Measurements from ENCODE around the gene PABPC3. TPM values are rescaled to one million over a fixed set of nuclear protein-coding genes. Genes with fewer than 3 reads are reported as not detected.

Gene PABPC3
- total and polyA plus RNA-seq, 2 of the 8 experiments (the other 6 are each of a cell fraction or from before 2014, with no cell fraction given): 0.18 to 0.48 TPM

DNA sequence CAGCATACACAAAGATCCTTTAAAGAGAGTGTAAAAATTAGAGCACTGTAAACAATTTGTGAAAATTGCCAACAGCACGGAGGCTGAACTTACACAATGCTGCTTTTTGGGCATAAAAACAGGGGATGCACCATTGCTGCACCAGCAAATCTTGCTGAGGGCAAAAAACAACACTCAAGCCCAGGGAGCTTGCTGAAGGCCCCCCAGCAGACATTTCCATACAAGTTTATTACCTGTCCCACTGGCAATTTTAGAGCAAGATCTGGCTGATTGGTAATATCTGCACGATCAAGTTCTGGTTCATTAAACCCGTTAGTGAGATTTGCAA, 41.8 kb downstream of the PABPC3 start:
- TF ChIP-seq SIRT6 (IDR thresholded peaks at IDR 0.05; ENCODE audit: low read length): no peak
- TF ChIP-seq HDAC2 (IDR thresholded peaks at IDR 0.05; ENCODE audit: borderline replicate concordance in 1 of 2, low read depth in 2 of 2, low read length in 2 of 2): no peak
- no peak for TF ChIP-seq POLR2AphosphoS5 (IDR thresholded peaks at IDR 0.05; ENCODE audit: low read depth, low read length)
- no peak for TF ChIP-seq POLR2A (IDR thresholded peaks at IDR 0.05; ENCODE audit: control extremely low read depth in 1 of 2, low read depth in 2 of 2, low read length in 2 of 2)
- TF ChIP-seq FOSL1 (IDR thresholded peaks at IDR 0.05; ENCODE audit: insufficient read depth, low read depth, low read length): no peak
- no peak for TF ChIP-seq ZNF274 (IDR thresholded peaks at IDR 0.05; ENCODE audit: borderline replicate concordance, extremely low read depth, low read length)
- no peak for TF ChIP-seq BACH1 (IDR thresholded peaks at IDR 0.05; ENCODE audit: low read length)
- Histone ChIP-seq H3K4ac (replicated peaks; ENCODE audit: insufficient read length, low read depth, low read length) (peak overlapping the region; percentile 4), H2BK120ac (replicated peaks; ENCODE audit: low read depth, low read length) (peak overlapping the region; percentile 44), H3K27ac (ENCODE audit: low read depth, low read length) (no peak overlapping the region), H3K4me2 (ENCODE audit: insufficient read depth in 1 of 2, low read depth in 2 of 2, low read length in 2 of 2) (peak overlapping the region; percentile 54 to 75), H2AK5ac (ENCODE audit: low read depth, low read length) (no peak overlapping the region), H2BK12ac (ENCODE audit: low read depth, low read length) (no peak overlapping the region), H3K79me2 (ENCODE audit: control insufficient read depth in 1 of 2, insufficient read depth in 2 of 2, low read length in 2 of 2) (no peaks in the 10 kb centered on the region), H3K36me3 (ENCODE audit: control insufficient read depth in 2 of 4, insufficient read depth in 4 of 4, low read length in 3 of 4) (no peaks in the 10 kb centered on the region; a peak in 1 of 8 replicates), H3K23ac (ENCODE audit: insufficient read length) (no peak overlapping the region), H2AFZ (ENCODE audit: low read length) (no peak overlapping the region), H3K23me2 (ENCODE audit: low read depth, low read length) (no peaks in the 10 kb centered on the region), H4K91ac (replicated peaks; ENCODE audit: insufficient read length, low read length) (peak overlapping the region; percentile 34), H3K56ac (replicated peaks; ENCODE audit: insufficient read length, low read depth, low read length) (no peak overlapping the region), H2BK5ac (ENCODE audit: low read depth, low read length) (peak overlapping the region; percentile 21; the same call in 1 of the 2 replicates), H3K27me3 (replicated peaks in 1 of 4; ENCODE audit: control insufficient read depth in 3 of 4, extremely low read depth in 1 of 4, insufficient read depth in 3 of 4, low read length in 3 of 4) (no peaks in the 10 kb centered on the region), H4K8ac (ENCODE audit: extremely low read depth, insufficient read depth, low read length) (no peak overlapping the region), H4K20me1 (replicated peaks in 1 of 2; ENCODE audit: control insufficient read depth in 1 of 2, insufficient read depth in 2 of 2, low read length in 2 of 2) (no peaks in the 10 kb centered on the region), H2BK20ac (ENCODE audit: low read length) (0 out of 2 replicates have a peak overlapping the region, but pooled peaks have one; percentile 29), H3K4me3 (ENCODE audit: extremely low read depth in 1 of 4, insufficient read depth in 2 of 4, low read depth in 3 of 4, low read length in 4 of 4) (peak overlapping the region in 1 of 4 experiments; percentile 40; a peak in 2 of 8 replicates), H3K18ac (ENCODE audit: extremely low read depth, low read length) (0 out of 2 replicates have a peak overlapping the region, but pooled peaks have one; percentile 26), H3K14ac (ENCODE audit: insufficient read length) (no peak overlapping the region), H3K4me1 (replicated peaks in 1 of 4; ENCODE audit: control insufficient read depth in 3 of 4, insufficient read depth in 4 of 4, low read length in 3 of 4) (peaks cover 0 to 18% (median 11%) of the 10 kb centered on the region in 4 experiments; a peak in 5 of 7 replicates), H3K79me1 (ENCODE audit: low read depth, low read length) (no peaks in the 10 kb centered on the region), H4K5ac (ENCODE audit: insufficient read length, low read depth, low read length) (no peak overlapping the region), H3K9me3 (ENCODE audit: insufficient read depth in 2 of 2, low read depth in 1 of 2, low read length in 1 of 2) (peaks cover 7% of the 10 kb centered on the region in 2 experiments), H2BK15ac (ENCODE audit: low read length) (no peak overlapping the region), H3K9ac (replicated peaks in 1 of 4; ENCODE audit: extremely low read depth in 1 of 4, low read depth in 3 of 4, low read length in 3 of 4) (no peak overlapping the region)
- POLR2A ChIA-PET (ENCODE audit: partially characterized antibody): interaction anchor here (1.0 kb wide), 1 partner anchor 13 kb away, joined by 3 read pairs; no protein-coding TSS in a partner anchor
- FAIRE-seq (no peak), DNase-seq (ENCODE audit: low read depth in 1 of 2, low spot score in 2 of 2) (no peak)
- WGBS, 2 experiments (ENCODE audit: extremely low coverage in 1 of 2, insufficient coverage in 1 of 2, insufficient read length in 1 of 2, insufficient replicate concordance in 2 of 2, low coverage in 1 of 2, low lambda C conversion rate in 2 of 2, missing lambda C conversion rate in 1 of 2): 34% methylated on average over 3 of the region's 3 CpGs; no CpG with 5 or more reads in 1 of the 2 experiments
- CTCF ChIA-PET (ENCODE audit: partially characterized antibody): no interaction called here
